ENCODE data around the gene STRN3. TPM values are rescaled to one million over a fixed set of nuclear protein-coding genes. Genes with fewer than 3 reads are reported as not detected.

The STRN3 gene
- total and polyA plus RNA-seq, 2 of the 8 experiments (the other 6 are each of a cell fraction or from before 2014, with no cell fraction given): 8.7 to 38.1 TPM

GRCh38 chr14:31060253-31060875 is 34.2 kb upstream of the STRN3 start (continued):
- TF ChIP-seq CHD7 (IDR thresholded peaks at IDR 0.05; ENCODE audit: insufficient replicate concordance, low read length) (no peak), CTCF (IDR thresholded peaks at IDR 0.05; ENCODE audit: control extremely low read depth in 1 of 3, insufficient read depth in 1 of 3, low read depth in 1 of 3, low read length in 3 of 3) (no peak), TCF12 (IDR thresholded peaks at IDR 0.05; ENCODE audit: low read depth, low read length) (no peak), BCL11A (IDR thresholded peaks at IDR 0.05; ENCODE audit: low read depth in 2 of 2, low read length in 2 of 2) (no peak)

Measured in H1 (cell line).